ENCODE data around the gene FRMD4B.
"Not testable (repeated sequence)": the region's sequence is repeated elsewhere in the genome, so short reads cannot be mapped to it uniquely, and the experiment has no call there.

The FRMD4B gene

DNA sequence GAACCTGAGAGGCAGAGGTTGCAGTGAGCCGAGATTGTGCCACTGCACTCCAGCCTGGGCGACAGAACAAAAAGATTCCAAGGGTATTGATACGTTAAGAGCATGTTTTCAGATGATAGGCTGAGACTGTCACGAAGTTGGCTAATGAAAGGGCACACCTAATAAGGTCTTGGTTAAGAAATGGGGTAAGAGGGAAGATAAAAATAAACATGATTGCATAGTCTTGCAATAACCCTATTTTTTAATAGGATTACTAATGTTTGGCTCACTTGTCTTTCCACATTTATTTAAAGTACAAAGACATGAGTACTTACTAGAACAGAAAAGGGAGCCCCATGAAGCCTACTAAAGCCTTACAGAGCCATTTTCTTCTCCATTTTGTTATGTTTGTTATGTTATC is 109.0 kb downstream of the FRMD4B start:
- no peak overlapping the region for H3K4me3 ChIP-seq (ENCODE audit: low read depth, low read length)
- TF ChIP-seq, protein P1, sequence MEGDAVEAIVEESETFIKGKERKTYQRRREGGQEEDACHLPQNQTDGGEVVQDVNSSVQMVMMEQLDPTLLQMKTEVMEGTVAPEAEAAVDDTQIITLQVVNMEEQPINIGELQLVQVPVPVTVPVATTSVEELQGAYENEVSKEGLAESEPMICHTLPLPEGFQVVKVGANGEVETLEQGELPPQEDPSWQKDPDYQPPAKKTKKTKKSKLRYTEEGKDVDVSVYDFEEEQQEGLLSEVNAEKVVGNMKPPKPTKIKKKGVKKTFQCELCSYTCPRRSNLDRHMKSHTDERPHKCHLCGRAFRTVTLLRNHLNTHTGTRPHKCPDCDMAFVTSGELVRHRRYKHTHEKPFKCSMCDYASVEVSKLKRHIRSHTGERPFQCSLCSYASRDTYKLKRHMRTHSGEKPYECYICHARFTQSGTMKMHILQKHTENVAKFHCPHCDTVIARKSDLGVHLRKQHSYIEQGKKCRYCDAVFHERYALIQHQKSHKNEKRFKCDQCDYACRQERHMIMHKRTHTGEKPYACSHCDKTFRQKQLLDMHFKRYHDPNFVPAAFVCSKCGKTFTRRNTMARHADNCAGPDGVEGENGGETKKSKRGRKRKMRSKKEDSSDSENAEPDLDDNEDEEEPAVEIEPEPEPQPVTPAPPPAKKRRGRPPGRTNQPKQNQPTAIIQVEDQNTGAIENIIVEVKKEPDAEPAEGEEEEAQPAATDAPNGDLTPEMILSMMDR (IDR thresholded peaks at IDR 0.05; ENCODE audit: borderline replicate concordance, insufficient read depth, low read depth, low read length): no peak

DNA sequence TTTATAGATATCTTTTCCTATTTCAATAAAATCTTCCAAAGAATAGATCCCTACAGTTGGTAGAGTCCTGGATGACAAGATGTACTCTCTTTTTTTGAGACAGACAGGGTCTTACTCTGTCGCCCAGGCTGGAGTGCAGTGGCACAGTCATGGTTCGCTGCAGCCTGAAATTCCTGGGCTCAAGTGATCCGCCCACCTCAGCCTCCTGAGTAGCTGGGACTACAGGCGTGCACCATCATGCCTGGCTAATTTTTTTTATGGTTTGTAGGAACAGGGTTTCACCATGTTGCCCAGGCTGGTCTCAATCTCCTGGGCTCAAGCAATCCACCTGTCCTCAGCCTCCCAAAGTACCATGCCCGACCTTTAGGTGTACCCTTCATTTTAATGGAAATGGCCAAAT is 109.7 kb downstream of the FRMD4B start:
- H3K4me3 ChIP-seq (ENCODE audit: low read depth, low read length): not testable (repeated sequence)

DNA sequence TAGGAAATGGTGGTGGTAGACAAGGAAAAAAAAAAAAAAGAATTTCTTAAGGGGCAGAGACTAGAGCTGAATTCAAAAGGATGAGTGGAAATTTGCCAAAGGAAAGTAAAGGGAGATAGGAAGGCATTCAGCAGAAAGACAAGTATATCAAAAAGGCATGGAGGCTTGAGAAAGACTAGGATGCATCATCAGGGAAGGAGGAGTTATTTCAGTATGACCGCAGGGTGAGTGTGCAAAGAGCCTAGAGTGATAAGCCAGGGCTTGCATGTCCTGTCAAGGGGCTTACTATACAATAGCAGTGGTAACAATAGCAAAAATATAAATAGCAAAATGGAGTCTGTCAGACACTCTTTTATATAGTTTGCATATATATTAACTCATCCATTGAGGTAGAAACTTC is 112.0 kb downstream of the FRMD4B start:
- TF ChIP-seq, protein P1 (IDR thresholded peaks at IDR 0.05; ENCODE audit: borderline replicate concordance, insufficient read depth, low read depth, low read length): no peak
- no peak overlapping the region for H3K4me3 ChIP-seq (ENCODE audit: low read depth, low read length)

DNA sequence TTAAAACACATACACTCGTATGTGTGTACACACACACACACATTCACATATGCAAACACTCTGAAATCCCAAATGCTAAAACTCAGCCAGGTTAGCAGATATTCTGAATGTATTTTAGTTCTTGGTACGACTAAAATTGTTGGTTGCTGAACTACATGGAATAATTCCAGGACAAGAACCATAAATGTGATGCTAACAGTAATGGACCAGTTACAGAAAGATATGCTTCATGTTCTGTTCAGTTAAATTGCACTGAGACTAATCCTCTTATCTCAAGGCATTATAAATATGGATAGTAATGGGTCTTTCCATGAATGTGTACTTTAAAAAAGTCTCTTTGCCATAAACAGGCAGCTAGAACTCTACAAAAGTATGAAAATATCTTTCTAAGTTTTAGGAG is 113.3 kb downstream of the FRMD4B start:
- TF ChIP-seq, protein P1 (IDR thresholded peaks at IDR 0.05; ENCODE audit: borderline replicate concordance, insufficient read depth, low read depth, low read length): no peak
- no peak overlapping the region for H3K4me3 ChIP-seq (ENCODE audit: low read depth, low read length)

DNA sequence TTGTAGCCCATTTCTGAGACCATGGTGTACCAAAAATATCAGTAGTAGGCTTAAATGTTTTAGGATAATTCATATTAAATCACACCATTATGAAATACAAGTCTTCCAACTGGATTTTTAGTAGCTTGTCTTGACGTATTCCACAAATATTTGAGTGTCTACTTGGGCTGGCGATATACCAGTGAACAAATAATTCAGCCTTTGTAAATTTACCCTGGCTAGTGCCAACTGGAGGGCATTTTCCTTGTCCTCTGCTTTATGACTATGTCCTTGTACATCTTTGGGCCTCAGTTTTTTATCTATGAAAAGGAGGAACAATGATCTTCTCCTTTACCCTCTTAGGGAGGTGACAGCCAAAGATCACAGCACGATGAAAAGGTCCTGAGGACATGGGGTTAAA is 114.8 kb downstream of the FRMD4B start:
- no peak overlapping the region for H3K4me3 ChIP-seq (ENCODE audit: low read depth, low read length)
- TF ChIP-seq, protein P1 (IDR thresholded peaks at IDR 0.05; ENCODE audit: borderline replicate concordance, insufficient read depth, low read depth, low read length): no peak

DNA sequence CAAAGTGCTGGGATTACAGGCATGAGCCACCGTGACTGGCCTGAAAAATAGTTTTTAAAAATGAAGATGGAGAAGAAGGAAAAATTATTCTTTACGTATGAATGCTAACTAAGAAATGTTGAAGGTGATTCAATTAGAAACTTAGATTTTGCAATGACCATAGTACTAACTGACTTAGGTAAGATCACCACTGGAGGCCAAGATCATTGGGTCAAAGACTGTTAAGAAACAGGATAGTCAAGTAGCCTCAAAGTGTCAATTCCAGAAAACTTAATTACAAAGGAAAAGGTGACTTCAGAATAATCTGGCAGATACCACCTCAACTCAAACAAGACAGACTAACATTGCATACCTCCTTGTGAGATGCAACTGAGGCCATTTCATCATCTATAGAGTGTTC is 119.3 kb downstream of the FRMD4B start:
- H3K4me3 ChIP-seq (ENCODE audit: low read depth, low read length): no peak overlapping the region
- TF ChIP-seq, protein P1 (IDR thresholded peaks at IDR 0.05; ENCODE audit: borderline replicate concordance, insufficient read depth, low read depth, low read length): no peak

DNA sequence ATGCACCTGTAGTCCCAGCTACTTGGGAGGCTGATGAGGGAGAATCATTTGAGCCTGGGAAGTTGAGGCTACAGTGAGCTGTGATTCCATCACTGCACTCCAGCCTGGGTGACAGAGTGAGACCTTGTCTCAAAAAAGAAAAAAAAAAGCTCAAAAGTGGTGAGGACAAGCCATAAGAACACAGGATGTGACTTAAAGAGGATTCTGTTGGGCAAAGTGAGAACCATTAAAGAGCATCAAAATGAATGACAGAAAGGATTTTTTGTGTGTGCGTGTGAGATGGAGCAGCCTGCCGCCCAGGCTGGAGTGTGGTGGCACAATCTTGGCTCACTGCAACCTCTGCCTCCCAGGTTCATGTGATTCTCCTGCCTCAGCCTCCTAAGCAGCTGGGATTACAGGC is 119.8 kb downstream of the FRMD4B start:
- not testable (repeated sequence) for H3K4me3 ChIP-seq (ENCODE audit: low read depth, low read length)

DNA sequence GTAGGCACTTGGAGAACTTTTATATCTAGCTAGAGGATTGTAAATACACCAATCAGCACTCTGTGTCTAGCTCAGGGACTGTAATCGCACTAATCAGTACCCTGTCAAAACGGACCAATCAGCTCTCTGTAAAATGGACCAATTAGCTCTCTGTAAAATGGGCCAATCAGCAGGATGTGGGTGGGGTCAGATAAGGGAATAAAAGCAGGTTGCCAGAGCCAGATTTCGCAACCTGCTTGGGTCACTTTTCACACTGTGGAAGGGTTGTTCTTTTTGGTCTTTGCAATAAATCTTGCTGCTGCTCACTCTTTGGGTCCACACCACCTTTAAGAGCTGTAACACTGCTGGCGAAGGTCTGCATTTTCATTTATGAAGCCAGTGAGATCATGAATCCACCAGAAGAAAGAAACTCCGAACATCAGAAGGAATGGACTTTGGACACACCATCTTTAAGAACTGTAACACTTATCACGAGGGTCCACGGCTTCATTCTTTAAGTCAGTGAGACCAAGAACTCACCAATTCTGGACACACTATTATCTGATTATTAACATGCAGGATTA is 125.0 kb downstream of the FRMD4B start:
- not testable (repeated sequence) for H3K4me3 ChIP-seq (ENCODE audit: low read depth, low read length)

DNA sequence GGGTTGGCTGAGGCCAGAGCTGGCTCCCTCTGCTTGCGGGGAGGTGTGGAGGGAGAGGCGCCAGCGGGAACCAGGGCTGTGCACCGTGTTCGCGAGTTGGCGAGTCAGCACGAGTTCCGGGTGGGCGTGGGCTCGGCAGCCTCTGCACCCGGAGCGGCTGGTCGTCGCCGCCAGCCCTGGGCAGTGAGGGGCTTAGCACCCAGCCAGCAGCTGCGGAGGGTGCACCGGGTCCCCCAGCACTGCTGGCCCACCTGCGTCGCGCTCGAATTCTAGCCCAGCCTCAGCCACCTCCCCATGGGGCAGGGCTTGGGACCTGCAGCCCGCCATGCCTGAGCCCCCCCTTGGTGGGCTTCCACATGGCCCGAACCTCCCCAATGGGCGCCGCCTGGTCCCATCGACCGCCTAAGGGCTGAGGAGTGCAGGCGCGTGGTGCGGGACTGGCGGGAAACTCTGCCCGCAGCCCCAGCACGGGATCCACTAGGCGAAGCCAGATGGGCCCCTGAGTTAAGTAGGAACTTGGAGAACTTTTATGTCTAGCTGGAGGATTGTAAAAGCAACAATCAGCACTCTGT is 125.6 kb downstream of the FRMD4B start:
- TF ChIP-seq, protein P1 (IDR thresholded peaks at IDR 0.05; ENCODE audit: borderline replicate concordance, insufficient read depth, low read depth, low read length): no peak
- no peak overlapping the region for H3K4me3 ChIP-seq (ENCODE audit: low read depth, low read length)

Data from GM12875 (cell line).